Stimulated activated CD8-positive, alpha-beta memory T cell treated with anti-CD3 and anti-CD28 coated beads, Interleukin-4, amount 100 ng/mL, for 1 hour (primary cell): ENCODE results near the gene KCTD8.
"Not testable (repeated sequence)": the region's sequence is repeated elsewhere in the genome, so short reads cannot be mapped to it uniquely, and the experiment has no call there.

Experiments used
- DNase-seq, 2 donors: peaks; one replicate each; pipeline ENCODE4 v3.0.0-alpha.2; 2020; ENCODE audit warnings: low read depth in 2 of 2, low spot score in 1 of 2

The KCTD8 gene

GRCh38 chr4:44342800-44343199 is 105.8 kb downstream of the KCTD8 start:
- DNase-seq = no peak

GRCh38 chr4:44326741-44327140 is 121.9 kb downstream of the KCTD8 start:
- DNase-seq = no peak

GRCh38 chr4:44320833-44321232 is 127.8 kb downstream of the KCTD8 start:
- no peak for DNase-seq

- DNase-seq = no peak
Measured at GRCh38 chr4:44319129-44319528, 129.5 kb downstream of the KCTD8 start.

- no peak for DNase-seq
Measured at GRCh38 chr4:44313702-44314101, 134.9 kb downstream of the KCTD8 start.

GRCh38 chr4:44287505-44287904 is 161.1 kb downstream of the KCTD8 start:
- DNase-seq = no peak

GRCh38 chr4:44279469-44279868 is 169.1 kb downstream of the KCTD8 start:
- no peak for DNase-seq

GRCh38 chr4:44279066-44279465 is 169.5 kb downstream of the KCTD8 start:
- no peak for DNase-seq

GRCh38 chr4:44257461-44257860 is 191.1 kb downstream of the KCTD8 start:
- no peak for DNase-seq

- no peak for DNase-seq
Measured at GRCh38 chr4:44256414-44256813, 192.2 kb downstream of the KCTD8 start.

- no peak for DNase-seq
Measured at GRCh38 chr4:44237643-44238042, 211.0 kb downstream of the KCTD8 start.

- DNase-seq = no peak
Measured at GRCh38 chr4:44235897-44236296, 212.7 kb downstream of the KCTD8 start.

- DNase-seq = no peak
Measured at GRCh38 chr4:44232262-44232661, 216.3 kb downstream of the KCTD8 start.

- DNase-seq = no peak
Measured at GRCh38 chr4:44231006-44231405, 217.6 kb downstream of the KCTD8 start.

- DNase-seq = no peak
Measured at GRCh38 chr4:44228326-44228725, 220.3 kb downstream of the KCTD8 start.

GRCh38 chr4:44221407-44221806 is 227.2 kb downstream of the KCTD8 start:
- no peak for DNase-seq

GRCh38 chr4:44210750-44211149 is 237.9 kb downstream of the KCTD8 start:
- DNase-seq = no peak

GRCh38 chr4:44196796-44197195 is 251.8 kb downstream of the KCTD8 start:
- DNase-seq = no peak

GRCh38 chr4:44194365-44194764 is 254.2 kb downstream of the KCTD8 start:
- DNase-seq = no peak

GRCh38 chr4:44186850-44187246 is 261.8 kb downstream of the KCTD8 start:
- DNase-seq = no peak

- no peak for DNase-seq
Measured at GRCh38 chr4:44186096-44186849, 262.3 kb downstream of the KCTD8 start.

GRCh38 chr4:44181491-44182349 is 266.9 kb downstream of the KCTD8 start:
- DNase-seq = not testable (repeated sequence)
